GM21717 (cell line): ENCODE measurements around the gene OR52J3.

Experiments
- ATAC-seq: cut with Tn5 transposase; IDR thresholded peaks from one replicate; pipeline ENCODE4 v1.9.1; 2021; ENCODE audit warnings: mild to moderate bottlenecking, moderate library complexity; ENCODE audit not compliant: unreplicated experiment

The OR52J3 gene

DNA sequence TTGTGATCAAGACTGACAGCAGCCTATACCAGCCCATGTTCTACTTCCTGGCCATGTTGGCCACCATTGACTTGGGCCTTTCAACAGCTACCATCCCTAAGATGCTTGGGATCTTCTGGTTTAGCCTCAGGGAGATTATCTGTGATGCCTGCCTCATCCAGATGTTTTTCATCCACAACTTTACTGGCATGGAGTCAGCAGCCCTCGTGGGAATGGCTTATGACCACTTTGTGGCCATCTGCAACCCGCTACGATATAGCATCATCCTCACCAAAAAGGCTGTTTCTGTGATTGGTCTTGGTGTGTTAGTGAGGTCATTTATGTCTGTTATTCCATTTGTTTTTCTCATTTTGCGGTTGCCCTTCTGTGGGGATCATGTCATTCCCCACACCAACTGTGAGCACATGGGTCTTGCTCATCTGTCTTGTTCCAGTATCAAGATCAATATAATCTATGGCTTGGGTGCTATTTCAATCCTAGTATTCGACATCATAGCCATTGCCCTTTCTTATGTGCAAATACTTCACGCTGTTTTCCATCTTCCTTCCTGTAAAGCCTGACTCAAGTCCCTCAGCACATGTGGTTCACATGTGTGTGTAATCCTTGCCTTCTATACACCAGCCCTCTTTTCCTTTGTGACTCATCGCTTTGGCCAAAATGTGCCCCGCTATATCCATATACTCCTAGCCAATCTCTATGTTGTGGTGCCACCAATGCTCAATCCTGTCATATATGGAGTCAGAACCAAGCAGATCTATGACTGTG lies 46.7 kb downstream of the OR52J3 start:
- ATAC-seq: no peak

DNA sequence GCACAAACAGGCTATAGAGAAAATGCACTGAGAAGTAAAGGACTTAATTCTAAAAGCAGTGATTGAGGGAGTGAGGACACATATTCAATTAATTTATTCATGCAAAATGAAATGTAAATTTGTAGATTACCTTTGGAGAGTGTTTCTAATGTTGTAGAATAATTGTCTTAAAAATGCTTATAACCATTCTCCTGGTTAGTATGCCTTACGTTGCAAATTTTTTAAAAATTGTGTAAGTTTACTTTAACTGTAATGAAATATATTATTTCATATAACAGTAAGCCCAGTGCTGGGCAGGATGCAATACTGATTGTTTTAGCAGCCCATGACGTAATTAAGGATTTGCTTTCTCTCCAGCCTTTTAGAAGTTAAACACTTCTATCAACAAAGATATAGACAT lies 49.7 kb downstream of the OR52J3 start:
- no peak for ATAC-seq
